ENCODE measurements around the gene MARF1.

DNA sequence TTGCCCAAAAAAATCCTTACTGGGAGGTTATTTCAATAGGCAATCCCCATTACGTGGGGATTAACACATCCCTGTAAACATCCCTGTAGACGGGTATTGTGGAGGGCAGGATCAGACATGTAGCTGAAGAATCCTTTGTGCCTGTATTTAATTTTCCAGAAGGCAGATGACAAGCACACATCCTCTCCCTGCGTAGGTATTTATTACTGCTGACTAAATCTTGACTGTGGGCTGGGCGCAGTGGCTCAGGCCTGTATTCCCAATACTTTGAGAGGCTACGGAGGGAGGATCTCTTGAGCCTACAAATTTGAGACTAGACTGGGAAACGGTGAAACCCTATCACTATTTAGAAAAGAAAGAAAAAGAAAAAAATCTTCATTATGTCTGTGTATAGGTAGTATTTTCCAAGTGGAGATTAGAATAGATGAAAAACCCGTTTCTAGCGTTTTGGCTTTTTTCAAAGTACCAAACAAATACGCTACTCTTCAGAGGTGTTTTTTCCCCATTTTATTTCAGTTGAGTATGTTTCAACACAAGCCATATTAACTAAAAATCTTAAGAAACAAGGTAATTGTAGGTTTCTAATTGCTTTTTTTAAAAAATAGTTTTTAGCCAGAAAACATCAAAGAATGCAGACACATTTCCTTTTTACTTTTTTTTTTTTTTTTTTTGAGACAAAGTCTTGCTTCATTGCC lies 1.5 kb upstream of the MARF1 start:
- TF ChIP-seq POLR2A (IDR thresholded peaks at IDR 0.05; ENCODE audit: low read length): no peak
- TF ChIP-seq GATA1 (IDR thresholded peaks at IDR 0.05; ENCODE audit: low read depth, low read length): no peak
